HUDEP-2 (cell line): ENCODE data around the gene LGALS3BP.
A peak's percentile ranks its signal among the peaks of the same experiment; 100 is the strongest.

Experiments used
- DNase-seq, 76 experiments: peaks; one replicate each; lab custom pipeline; 2025; ENCODE audit not compliant: unreplicated experiment in 76 of 76; lab: John Stamatoyannopoulos, UW

LGALS3BP gene

DNA sequence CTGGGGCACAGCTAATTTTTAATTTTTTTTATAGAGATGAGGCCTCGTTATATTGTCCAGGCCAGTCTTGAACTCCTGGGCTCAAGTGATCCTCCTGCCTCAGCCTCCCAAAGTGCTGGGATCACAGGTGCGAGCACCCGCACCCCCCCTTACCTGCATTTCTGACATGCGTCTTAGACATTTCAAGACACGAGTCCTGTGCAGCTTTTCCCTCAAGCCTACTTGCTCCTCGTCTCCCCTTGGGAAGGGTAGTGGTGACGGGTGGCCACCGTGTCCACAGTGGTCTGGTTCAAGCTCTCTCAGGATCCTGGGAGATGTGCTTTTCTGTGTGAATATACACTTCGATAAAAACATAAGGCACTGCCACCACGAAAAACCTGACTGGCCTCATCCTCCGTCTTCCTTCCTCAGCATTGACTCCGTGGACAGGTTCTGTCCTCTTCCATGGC, 20.2 kb upstream of the LGALS3BP start:
- no peak for DNase-seq

DNA sequence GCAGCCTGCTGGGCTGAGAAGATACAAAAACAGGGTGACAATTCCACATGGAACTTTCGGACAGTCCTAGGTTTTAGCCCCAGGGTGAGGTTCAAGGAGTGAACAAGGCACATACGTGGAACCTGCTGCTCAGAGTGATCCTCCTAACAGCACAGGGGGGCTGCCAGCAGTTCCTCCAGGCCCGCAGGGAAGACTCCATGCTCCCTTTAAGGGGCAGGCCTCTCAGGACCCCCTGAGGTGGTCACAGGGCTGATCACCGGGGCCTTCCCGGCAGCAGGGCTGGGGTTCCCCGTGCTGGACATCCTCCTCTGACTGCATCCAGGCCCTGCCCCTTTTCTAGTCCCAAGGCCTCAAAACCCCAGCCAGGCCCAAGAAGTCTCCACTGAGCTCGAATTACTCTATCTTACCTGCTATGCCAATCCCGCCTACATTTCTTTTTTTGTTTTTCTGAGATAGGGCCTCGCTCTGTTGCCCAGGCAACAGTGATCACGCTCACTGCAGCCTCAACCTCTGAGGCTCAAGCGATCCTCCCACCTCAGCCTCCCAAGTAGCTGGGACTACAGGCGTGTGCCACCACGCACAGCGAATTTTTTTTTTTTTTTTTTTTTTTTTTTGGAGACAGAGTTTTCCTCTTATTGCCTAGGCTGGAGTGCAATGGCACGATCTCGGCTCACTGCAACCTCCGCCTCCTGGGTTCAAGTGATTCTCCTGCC, 19.5 kb upstream of the LGALS3BP start:
- no peak for DNase-seq

DNA sequence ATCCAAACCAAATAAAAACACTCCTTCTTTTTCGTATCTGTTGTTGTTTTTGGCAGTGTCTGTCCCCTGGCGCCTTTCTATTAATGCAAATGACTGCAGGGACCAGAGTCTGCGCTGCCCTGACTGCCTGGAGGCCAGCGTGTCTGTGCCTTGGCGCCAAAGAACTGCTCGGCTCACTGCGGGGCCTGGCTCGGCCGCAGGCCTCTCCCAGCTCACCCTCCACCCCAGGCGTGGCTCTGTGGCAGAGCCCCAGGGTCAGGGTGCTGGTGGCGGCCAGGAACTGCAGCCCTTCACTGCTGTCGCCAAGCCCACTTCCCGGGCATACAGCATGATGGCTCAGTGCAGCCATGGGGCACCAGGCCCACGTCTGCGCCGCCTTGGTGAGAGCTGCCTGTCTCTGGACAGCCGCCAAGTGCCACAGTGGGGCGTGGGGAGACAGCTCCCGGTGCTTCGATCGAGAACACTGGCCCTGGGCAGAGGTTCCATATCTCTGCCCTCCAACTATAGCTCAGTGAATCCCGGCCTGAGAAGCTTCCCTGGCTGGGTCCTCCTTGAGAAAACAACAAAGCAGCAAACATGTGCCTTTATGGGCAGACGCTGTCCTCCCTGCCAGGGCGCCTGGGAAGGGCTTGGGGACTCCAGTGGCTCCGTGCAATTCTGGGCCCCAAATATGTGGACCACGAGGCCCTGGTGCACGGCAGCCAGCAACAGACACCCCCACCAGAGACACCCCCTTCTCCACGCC, 18.8 kb upstream of the LGALS3BP start:
- DNase-seq: peak in 23 of 76 experiments; percentile 9 to 49 (median 23)

DNA sequence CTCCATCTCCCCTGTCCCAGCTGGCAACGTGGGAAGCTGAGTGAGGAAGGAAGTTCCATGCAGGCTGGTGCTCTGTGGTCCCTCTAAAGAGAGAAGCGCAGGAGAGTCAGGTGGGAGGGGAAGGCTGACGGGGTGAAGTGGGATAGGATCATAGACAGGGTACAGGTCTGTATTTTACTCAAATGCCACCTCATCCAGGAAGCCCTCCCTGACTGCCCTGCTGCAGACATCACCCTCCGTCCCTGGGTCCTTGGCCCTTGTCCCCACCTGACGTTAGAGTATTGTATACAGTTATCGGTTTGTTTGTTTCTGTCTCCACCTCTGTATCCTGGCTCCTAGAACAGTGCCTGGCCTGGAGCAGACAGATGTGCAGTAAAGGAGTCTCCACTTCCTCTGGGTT, 18.2 kb upstream of the LGALS3BP start:
- no peak for DNase-seq

DNA sequence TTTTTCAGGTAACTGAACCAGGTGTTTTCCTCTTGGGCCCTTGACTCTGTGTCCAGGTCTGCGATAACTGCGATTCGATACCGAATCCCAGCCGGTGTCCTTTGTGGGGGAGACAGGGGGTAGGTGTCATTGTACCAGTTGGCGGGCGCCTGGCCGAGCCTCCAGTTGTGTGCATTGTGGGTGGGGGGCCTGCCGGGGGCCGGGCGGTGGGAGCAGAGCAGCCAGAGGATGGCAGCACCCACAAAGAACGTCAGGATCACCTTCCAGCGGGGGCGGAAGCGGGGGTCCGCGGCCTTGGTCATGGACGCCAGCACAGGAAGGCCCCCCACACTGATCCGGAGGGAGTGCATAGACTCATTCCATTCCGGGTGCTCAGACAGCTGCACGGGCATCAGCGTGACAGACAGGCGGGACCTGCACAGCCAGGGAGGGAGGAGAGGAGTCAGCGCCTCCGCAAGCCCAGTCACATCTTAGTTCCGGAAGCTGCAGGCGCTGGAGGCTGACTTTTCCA, 17.6 kb upstream of the LGALS3BP start:
- DNase-seq: no peak

GRCh38 chr17:78996781-78997201, 17.1 kb upstream of the LGALS3BP start:
- no peak for DNase-seq

DNA sequence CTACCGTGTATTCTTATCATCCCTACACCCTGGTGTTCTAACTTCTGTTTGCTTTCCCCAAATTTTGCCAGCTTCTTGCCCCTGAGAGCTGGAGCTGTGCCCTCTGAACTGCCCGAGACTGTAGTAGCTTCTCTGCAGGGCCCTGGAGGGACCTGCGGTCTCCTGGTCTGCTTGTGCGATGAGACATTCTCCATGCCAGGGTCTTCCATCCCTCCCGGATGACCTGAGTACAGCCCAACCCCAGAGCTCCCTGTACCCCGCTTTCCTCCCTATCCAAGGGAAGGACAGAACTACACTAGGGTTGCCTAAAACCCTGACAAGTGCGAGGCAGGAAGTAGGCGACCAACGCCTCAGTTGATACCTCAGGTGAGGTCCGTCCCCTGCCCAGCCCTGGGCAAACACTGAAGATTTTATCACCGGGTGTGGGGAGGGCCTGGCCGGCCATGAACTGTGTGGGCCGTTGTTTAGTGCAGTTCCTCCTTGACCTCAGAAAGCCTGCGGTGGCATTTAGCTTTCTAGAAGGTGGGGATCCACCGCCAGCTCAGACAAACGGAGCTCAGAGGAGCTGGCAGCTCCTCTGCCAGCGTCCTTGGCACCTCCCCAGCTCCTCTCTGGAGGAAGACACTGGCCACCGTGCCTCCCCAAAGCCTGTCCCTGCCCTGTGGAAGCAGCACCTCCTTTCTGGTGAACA, 16.2 kb upstream of the LGALS3BP start:
- peak in 3 of 76 experiments; percentile 1 to 26 (median 13) for DNase-seq

DNA sequence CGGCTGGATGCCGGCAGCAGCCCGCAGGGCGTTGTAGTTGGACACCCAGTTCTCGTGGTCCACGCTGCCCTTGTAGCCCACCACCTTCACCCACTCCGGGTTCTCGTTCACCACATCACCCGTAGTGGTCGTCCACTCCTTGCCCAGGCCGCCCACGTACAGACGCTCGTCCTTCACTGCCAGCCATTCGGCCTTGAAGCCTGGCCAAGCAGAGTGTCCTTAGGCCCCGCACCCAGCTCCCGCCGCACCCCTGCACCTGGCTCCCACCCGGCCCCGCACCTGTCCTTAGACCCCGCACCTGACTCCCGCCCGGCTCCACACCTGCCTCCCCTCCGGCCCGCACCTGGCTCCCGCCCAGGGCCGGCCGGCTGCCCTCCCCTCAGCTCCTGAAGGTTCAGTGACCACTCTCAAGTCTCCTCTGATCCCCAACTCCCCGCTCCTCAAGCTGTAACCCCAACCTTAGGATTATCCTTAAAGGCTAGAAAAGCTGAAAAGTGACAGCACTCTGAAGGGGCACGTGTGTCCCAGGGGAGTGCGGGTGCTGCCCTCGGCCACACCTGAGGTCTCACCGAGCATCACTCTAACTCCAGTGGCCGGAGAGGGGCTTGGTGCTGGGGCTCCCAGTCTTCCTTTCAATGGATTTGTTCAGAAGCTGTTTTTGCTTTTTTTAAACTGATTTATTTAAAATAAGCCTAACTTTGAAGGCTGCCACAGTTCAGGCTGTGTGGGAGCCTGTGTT, 15.5 kb upstream of the LGALS3BP start:
- DNase-seq: no peak

DNA sequence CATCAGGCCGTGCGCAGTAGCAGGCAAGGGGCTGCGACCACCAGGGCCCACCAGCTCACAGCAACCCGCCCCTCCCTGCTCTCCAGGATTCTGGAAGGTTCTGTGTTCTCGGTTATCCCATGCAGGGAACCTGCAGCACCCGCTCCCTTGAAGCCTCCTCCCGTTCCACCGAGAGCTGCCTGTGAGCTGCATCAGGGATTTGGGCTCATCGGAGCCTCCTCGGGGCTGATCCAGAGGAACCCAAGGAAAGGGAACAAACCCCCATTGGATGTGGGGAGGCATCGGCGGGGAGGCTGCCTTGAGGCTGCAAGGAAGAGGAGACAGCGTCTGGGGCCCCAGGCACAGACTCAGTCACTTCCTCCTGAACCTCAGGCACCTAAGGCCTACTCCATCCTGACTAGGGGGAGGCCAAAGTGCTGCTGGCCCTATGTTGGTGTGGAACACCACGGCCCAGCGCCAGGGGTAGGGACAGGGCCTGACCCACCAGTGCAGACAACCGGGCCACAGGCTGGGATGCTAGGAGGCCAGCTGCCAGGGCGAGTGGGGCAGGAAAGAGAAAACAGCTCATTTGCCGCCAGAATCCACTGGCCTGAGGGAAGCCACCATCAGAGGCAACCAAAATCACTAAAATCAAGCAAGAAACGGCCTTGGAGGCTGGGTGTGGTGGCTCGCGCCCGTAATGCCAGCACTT, 14.4 kb upstream of the LGALS3BP start:
- DNase-seq: no peak

DNA sequence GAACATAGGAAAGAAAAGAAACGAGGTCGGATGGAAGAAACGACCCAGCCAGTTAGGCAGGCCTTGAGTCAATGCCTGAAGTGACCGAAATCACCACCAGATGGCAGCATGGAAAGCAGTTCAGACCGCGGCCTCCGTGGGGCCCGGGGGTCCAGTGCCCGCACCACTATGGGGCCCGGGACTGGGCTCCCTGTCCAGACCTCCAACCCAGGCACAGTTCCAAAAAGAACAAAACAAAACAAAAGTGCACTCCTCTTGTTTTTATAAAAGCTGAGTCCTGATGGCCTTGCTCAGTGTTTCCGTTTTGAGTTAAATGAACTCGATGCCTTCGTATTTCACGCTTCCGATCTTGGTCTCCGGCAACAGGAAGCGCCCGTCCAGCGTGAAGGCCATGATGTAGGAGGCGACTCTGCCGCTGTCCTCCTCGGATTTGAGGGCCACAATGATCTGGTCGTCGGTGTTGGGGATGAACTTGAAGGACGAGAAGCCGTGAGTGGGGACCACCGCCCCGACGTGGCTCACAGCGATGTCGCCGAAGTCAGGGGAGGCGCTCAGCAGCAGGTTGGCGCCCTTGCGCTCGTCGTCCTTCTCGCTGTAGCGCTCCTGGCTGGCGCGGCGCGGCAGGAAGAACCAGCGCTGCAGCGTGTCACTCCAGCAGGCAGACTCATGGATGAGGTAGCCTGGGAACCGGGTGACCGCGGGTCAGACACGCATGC, 13.7 kb upstream of the LGALS3BP start:
- peak in 34 of 76 experiments; percentile 3 to 60 (median 26) for DNase-seq

- peak in 9 of 76 experiments; percentile 4 to 37 (median 11) for DNase-seq
Observed at GRCh38 chr17:78992542-78993212, 13.0 kb upstream of the LGALS3BP start.

GRCh38 chr17:78991906-78992532, 12.3 kb upstream of the LGALS3BP start:
- DNase-seq: no peak

- no peak for DNase-seq
Observed at GRCh38 chr17:78991017-78991738, 11.5 kb upstream of the LGALS3BP start.

- DNase-seq: no peak
Observed at GRCh38 chr17:78990349-78991016, 10.8 kb upstream of the LGALS3BP start.

GRCh38 chr17:78988152-78988551, 8.4 kb upstream of the LGALS3BP start:
- peak in 5 of 76 experiments; percentile 2 to 27 (median 13) for DNase-seq

DNA sequence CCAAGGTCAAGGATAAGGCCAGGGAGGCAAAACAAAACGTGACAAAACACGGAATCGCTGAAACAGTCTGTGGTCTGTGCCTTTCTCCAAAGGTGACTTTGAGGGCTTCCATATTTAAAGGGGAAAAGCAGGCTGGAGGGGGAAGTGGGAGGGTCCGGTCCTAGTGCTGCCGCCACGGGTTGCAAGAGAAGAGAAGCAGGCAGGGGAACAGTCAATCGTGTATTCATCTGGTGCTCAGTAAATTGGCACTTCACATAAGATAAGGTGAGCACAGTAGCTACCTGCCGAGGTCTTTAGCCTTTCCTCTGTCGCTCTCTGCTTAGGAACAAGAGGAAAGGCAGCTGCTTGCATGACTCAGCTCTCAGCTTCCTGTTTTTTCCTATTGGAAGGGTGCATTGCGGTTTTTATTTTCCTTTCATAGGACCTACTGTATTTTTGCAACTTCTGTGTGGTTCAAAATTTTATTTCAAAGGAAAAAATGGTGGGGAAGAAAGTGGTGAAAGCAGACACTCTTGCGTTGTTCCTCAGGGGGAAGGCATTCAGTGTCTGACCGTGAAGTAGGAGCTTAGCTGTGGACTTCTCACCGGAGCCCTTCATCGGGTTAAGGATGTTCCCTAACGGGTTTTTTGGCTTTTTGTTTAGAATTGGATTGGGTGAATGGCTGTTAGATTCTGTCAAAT, 7.1 kb upstream of the LGALS3BP start:
- DNase-seq: no peak
